Measurements from ENCODE around the gene USH1C. TPM values are rescaled to one million over a fixed set of nuclear protein-coding genes. Genes with fewer than 3 reads are reported as not detected.

The USH1C gene
- total RNA-seq, 1 experiment from 2014 or later = 1.0 TPM

DNA sequence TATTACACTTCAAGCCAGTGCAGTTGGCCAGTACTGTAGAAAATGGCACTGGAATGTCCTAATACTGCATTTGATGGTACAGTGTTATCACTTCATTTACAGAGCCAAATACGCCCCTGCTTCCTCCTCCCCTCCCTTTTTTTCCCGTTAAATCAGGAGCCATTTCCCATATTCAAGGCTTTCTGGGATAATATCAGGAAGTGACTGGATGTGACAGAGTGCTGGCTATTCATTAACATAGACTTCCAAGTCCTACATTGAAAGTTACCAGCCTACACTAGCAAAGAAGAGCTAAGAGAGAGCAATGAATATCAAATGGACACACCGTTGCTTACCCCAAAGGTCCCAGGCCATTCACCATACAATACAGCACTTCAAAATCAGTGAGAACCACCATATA, 35.4 kb downstream of the USH1C start:
- H3K56ac ChIP-seq (ENCODE audit: insufficient read length, low read depth, low read length) = no peak overlapping the region
- H3K4ac ChIP-seq (ENCODE audit: low read depth, low read length) = no peak overlapping the region
- H3K27ac ChIP-seq (ENCODE audit: insufficient read length, low read depth, low read length) = no peak overlapping the region
- H2AFZ ChIP-seq (ENCODE audit: low read length) = no peak overlapping the region
- H3K27me3 ChIP-seq (ENCODE audit: insufficient read depth, low read length) = no peaks in the 10 kb centered on the region; the same call in 1 of the 2 replicates
- no peaks in the 10 kb centered on the region for H3K23me2 ChIP-seq (ENCODE audit: insufficient read length, low read depth, low read length, poor library complexity, severe bottlenecking)
- H4K91ac ChIP-seq (ENCODE audit: insufficient read length, low read depth, low read length) = no peak overlapping the region
- TF ChIP-seq, protein P1, sequence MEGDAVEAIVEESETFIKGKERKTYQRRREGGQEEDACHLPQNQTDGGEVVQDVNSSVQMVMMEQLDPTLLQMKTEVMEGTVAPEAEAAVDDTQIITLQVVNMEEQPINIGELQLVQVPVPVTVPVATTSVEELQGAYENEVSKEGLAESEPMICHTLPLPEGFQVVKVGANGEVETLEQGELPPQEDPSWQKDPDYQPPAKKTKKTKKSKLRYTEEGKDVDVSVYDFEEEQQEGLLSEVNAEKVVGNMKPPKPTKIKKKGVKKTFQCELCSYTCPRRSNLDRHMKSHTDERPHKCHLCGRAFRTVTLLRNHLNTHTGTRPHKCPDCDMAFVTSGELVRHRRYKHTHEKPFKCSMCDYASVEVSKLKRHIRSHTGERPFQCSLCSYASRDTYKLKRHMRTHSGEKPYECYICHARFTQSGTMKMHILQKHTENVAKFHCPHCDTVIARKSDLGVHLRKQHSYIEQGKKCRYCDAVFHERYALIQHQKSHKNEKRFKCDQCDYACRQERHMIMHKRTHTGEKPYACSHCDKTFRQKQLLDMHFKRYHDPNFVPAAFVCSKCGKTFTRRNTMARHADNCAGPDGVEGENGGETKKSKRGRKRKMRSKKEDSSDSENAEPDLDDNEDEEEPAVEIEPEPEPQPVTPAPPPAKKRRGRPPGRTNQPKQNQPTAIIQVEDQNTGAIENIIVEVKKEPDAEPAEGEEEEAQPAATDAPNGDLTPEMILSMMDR (conservative IDR thresholded peaks at IDR 0.05) = no peak
- H2BK12ac ChIP-seq (ENCODE audit: insufficient read length, low read depth, low read length) = no peak overlapping the region
- H3T11ph ChIP-seq (ENCODE audit: low read length) = no peak overlapping the region
- H2AK5ac ChIP-seq (ENCODE audit: insufficient read length, low read length) = no peak overlapping the region
- Mint-ChIP-seq H3K36me3 (ENCODE audit: insufficient read depth in 1 of 3, low read depth in 3 of 3) (no peaks in the 10 kb centered on the region), H3K27me3 (ENCODE audit: low read depth) (peaks cover 12% of the 10 kb centered on the region), H3K4me3 (no peak overlapping the region), H3K27ac (no peak overlapping the region), H3K4me1 (peaks cover 9 to 17% of the 10 kb centered on the region in 2 experiments), H3K9me3 (no peaks in the 10 kb centered on the region)
- no CpG with 5 or more reads among the region's 3 CpGs for WGBS (ENCODE audit: extremely low coverage, insufficient read length, low lambda C conversion rate)
- no peak overlapping the region for H3K18ac ChIP-seq (ENCODE audit: insufficient read length, low read depth, low read length)
- H2BK5ac ChIP-seq (ENCODE audit: insufficient read length, low read length) = no peak overlapping the region
- DNase-seq = no peak
- no peak overlapping the region for H3K14ac ChIP-seq (ENCODE audit: insufficient read depth, low read length)
- H3K9ac ChIP-seq (ENCODE audit: extremely low read depth, insufficient read length, low read length) = no peak overlapping the region
- H2BK120ac ChIP-seq (ENCODE audit: low read depth, low read length, poor library complexity, severe bottlenecking) = no peak overlapping the region
- no peak overlapping the region for H3K4me2 ChIP-seq (ENCODE audit: insufficient read depth, insufficient read length, low read length)
- H4K20me1 ChIP-seq (ENCODE audit: control insufficient read depth, insufficient read depth, insufficient read length) = no peaks in the 10 kb centered on the region
- no peak overlapping the region for H2BK15ac ChIP-seq (ENCODE audit: low read depth, low read length)
- H3K4me1 ChIP-seq (ENCODE audit: insufficient read depth, low read length) = no peaks in the 10 kb centered on the region
- H3K79me1 ChIP-seq (ENCODE audit: insufficient read depth, low read depth, low read length, poor library complexity, severe bottlenecking) = no peaks in the 10 kb centered on the region
- no peaks in the 10 kb centered on the region for H3K79me2 ChIP-seq (ENCODE audit: insufficient read depth, low read length)
- H3K9me3 ChIP-seq (ENCODE audit: control insufficient read depth, low read depth, low read length) = no peaks in the 10 kb centered on the region
- H3K23ac ChIP-seq (ENCODE audit: insufficient read length, low read depth, low read length) = no peak overlapping the region
- no peak overlapping the region for H2BK20ac ChIP-seq (ENCODE audit: low read depth, low read length, poor library complexity, severe bottlenecking)
- no peak overlapping the region for H4K8ac ChIP-seq (replicated peaks; ENCODE audit: insufficient read length, low read depth, low read length)
- no peak overlapping the region for H4K5ac ChIP-seq (ENCODE audit: insufficient read length, low read depth, low read length)
